Osteoblast (primary cell): ENCODE data around the gene MTNR1B. TPM values are rescaled to one million over a fixed set of nuclear protein-coding genes. Genes with fewer than 3 reads are reported as not detected.
A peak's percentile ranks its signal among the peaks of the same experiment; 100 is the strongest.

Experiments used
- DNase-seq: peaks from one replicate; pipeline ENCODE4 v3.0.0; 2011; ENCODE audit warnings: low spot score, mixed read lengths; ENCODE audit not compliant: insufficient read length; ENCODE audit errors: missing footprints
- H2AFZ ChIP-seq: 2 replicates; pipeline ENCODE4 v1.6.0; 2011; ENCODE audit warnings: mild to moderate bottlenecking, low read length
- H3K27ac ChIP-seq: 2 replicates; pipeline ENCODE4 v1.5.1; 2011; ENCODE audit warnings: mild to moderate bottlenecking, low read depth, low read length, moderate library complexity
- H3K27me3 ChIP-seq: 2 replicates; pipeline ENCODE4 v1.6.0; 2012; ENCODE audit warnings: mild to moderate bottlenecking, control low read depth, inconsistent platforms, low read length, moderate library complexity; ENCODE audit not compliant: insufficient read depth
- H3K36me3 ChIP-seq: 2 replicates; pipeline ENCODE4 v1.5.1; 2011; ENCODE audit warnings: mild to moderate bottlenecking, low read length, control low read depth, moderate library complexity; ENCODE audit not compliant: insufficient read depth
- H3K4me1 ChIP-seq: 2 replicates; pipeline ENCODE4 v1.5.1; 2011; ENCODE audit warnings: mild to moderate bottlenecking, low read length, control low read depth, moderate library complexity; ENCODE audit not compliant: insufficient read depth
- H3K4me2 ChIP-seq: 2 replicates; pipeline ENCODE4 v1.6.0; 2011; ENCODE audit warnings: mild to moderate bottlenecking, low read length; ENCODE audit not compliant: insufficient read depth
- H3K4me3 ChIP-seq: fragments of 200-600 bp; sonication (generic); 3 replicates; pipeline ENCODE4 v1.5.1; 2012; ENCODE audit warnings: mild to moderate bottlenecking, low read length, inconsistent platforms; ENCODE audit not compliant: insufficient read depth
- H3K79me2 ChIP-seq: 2 replicates; pipeline ENCODE4 v1.6.0; 2012; ENCODE audit warnings: mild to moderate bottlenecking, low read length, control low read depth, inconsistent platforms; ENCODE audit not compliant: insufficient read depth
- H3K9me3 ChIP-seq: 2 replicates; pipeline ENCODE4 v1.5.1; 2011; ENCODE audit warnings: low read depth, low read length, control low read depth
- H4K20me1 ChIP-seq: 2 replicates; pipeline ENCODE4 v1.6.0; 2012; ENCODE audit warnings: mild to moderate bottlenecking, low read length, control low read depth; ENCODE audit not compliant: insufficient read depth
- total RNA-seq: library from RNA; depleted of rRNA; stranded (reverse); fragments of >200 nt; gene quantifications from 2 replicates; pipeline ENCODE4 v1.2.3, GENCODE V29; 2012
- TF ChIP-seq, protein P1 (sequence below): IDR thresholded peaks from 2 replicates; pipeline ENCODE4 v1.5.1; 2011; ENCODE audit warnings: mild to moderate bottlenecking, low read depth, low read length, moderate library complexity; ENCODE audit errors: extremely low read depth

The MTNR1B gene
- total RNA-seq, 1 donor = not detected

DNA sequence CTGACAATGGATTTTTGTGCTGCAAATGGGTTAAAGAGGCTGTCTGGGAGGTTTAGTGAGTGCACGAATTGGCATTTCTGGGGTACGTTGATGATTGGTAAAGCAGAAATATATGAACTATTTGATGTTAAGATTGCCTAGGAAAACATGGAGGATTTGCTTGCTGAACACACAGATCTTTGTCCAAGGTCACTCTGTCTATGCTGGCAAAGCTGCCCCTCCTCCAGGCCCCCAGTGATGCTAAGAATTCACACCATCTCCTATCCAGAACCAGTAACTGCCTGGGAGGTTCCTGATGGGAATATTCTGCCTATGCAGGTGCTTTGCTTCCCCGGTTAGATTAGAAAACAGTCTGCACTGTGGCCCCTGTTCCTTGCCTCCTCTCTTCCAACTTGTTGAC, 5.8 kb downstream of the MTNR1B start:
- TF ChIP-seq, protein P1, sequence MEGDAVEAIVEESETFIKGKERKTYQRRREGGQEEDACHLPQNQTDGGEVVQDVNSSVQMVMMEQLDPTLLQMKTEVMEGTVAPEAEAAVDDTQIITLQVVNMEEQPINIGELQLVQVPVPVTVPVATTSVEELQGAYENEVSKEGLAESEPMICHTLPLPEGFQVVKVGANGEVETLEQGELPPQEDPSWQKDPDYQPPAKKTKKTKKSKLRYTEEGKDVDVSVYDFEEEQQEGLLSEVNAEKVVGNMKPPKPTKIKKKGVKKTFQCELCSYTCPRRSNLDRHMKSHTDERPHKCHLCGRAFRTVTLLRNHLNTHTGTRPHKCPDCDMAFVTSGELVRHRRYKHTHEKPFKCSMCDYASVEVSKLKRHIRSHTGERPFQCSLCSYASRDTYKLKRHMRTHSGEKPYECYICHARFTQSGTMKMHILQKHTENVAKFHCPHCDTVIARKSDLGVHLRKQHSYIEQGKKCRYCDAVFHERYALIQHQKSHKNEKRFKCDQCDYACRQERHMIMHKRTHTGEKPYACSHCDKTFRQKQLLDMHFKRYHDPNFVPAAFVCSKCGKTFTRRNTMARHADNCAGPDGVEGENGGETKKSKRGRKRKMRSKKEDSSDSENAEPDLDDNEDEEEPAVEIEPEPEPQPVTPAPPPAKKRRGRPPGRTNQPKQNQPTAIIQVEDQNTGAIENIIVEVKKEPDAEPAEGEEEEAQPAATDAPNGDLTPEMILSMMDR = no peak

DNA sequence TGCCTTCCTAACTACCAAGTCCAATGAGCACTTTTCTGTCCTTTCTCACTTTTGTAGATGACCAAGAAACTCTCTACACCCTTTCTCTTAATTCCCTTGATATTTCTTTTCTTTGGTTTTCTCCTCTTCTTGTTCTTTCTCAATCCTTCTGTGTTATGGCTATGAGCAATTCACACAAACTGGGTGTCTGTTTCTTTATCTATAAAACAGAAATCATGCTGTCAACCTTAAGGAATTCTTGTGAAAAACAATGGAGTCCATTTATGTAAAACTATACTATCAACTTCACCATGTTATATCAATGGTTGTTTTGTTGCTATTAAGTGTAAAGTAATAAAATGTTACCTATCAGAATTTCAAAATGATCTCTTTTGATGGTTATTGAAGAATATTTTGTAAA, 7.2 kb downstream of the MTNR1B start:
- DNase-seq = no peak
- Histone ChIP-seq H3K27ac (no peak overlapping the region), H4K20me1 (no peaks in the 10 kb centered on the region), H3K4me1 (peaks cover 14% of the 10 kb centered on the region), H3K36me3 (no peaks in the 10 kb centered on the region), H3K9me3 (no peaks in the 10 kb centered on the region), H2AFZ (no peak overlapping the region), H3K4me3 (no peak overlapping the region), H3K27me3 (peaks cover 3% of the 10 kb centered on the region), H3K79me2 (no peaks in the 10 kb centered on the region), H3K4me2 (no peak overlapping the region)
- TF ChIP-seq, protein P1 = no peak

More for the DNA sequence above, 5.8 kb downstream of the MTNR1B start:
- Histone ChIP-seq H4K20me1 (no peaks in the 10 kb centered on the region), H3K4me2 (no peak overlapping the region), H3K27me3 (peaks cover 8% of the 10 kb centered on the region), H3K9me3 (no peaks in the 10 kb centered on the region), H3K36me3 (no peaks in the 10 kb centered on the region), H3K4me1 (peaks cover 14% of the 10 kb centered on the region), H2AFZ (no peak overlapping the region), H3K79me2 (no peaks in the 10 kb centered on the region), H3K4me3 (no peak overlapping the region), H3K27ac (no peak overlapping the region)
- DNase-seq = no peak

DNA sequence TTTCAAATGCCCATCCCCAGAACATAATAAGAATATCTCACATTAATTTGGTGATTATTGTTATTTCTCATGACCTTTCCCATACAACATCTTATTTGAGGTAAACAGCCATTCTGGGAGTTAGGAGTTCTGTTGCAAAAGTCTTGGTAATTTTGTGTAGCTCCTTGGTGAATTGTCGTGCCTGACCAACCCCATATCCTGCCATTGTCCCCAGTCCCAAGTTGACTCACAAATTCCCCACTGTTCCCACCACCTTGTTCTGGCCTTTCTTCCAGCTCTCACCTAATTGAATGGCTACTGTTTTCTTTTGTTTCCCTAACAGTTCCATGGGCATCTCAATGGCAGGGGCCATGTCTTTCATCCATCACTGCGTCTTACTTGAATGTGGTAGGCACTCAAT, 8.0 kb downstream of the MTNR1B start:
- H3K4me2 ChIP-seq = no peak overlapping the region
- TF ChIP-seq, protein P1 = no peak
- H4K20me1 ChIP-seq = no peaks in the 10 kb centered on the region
- no peaks in the 10 kb centered on the region for H3K9me3 ChIP-seq
- no peak overlapping the region for H3K27ac ChIP-seq
- no peaks in the 10 kb centered on the region for H3K79me2 ChIP-seq
- no peak overlapping the region for H3K4me3 ChIP-seq
- peaks cover 14% of the 10 kb centered on the region for H3K4me1 ChIP-seq
- peaks cover 3% of the 10 kb centered on the region for H3K27me3 ChIP-seq
- H3K36me3 ChIP-seq = no peaks in the 10 kb centered on the region
- DNase-seq = no peak
- no peak overlapping the region for H2AFZ ChIP-seq

DNA sequence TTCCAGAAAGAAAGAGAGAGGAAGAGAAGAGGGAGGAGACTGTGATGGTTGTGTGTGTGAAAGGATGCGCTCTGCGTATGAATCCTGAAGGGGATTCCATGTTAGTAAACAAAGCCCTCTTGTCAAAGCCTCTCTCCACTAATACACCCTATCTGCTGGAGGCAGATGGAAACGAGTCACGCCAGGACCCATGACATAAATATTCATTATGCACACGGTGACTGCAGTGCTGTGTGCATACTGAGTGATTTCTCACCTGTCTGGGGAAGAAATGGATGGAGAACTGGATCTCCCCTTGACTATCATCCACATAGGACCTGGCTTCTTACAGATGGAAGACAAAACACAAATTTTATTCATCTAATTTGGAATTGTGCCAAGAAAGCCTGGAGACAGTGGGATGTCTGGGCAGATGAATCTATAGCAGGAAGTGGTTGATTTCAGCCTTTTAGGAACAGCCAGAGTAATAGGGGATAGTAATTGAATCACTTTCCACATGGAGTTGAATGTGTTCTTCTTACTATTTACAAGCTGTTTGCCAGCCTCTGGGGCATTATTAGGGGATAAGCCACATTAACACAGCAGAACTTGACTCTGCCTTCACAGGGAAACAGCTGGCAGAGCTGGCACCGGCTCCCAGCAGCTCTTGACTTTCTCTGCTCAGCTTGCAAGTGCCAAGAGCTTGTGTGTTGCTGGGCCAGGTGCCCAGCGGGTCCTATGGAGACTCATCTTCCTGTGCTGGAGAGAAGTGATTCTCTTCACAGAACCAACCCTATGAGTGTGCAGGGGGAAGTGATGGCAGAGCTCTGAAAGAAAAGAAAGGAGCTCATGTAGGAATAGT, 9.0 kb downstream of the MTNR1B start:
- TF ChIP-seq, protein P1 = no peak
- H3K36me3 ChIP-seq = no peaks in the 10 kb centered on the region
- no peaks in the 10 kb centered on the region for H3K79me2 ChIP-seq
- no peak overlapping the region for H2AFZ ChIP-seq
- H3K27me3 ChIP-seq = peaks cover 3% of the 10 kb centered on the region
- H4K20me1 ChIP-seq = no peaks in the 10 kb centered on the region
- peak overlapping the region; percentile 18 for H3K4me2 ChIP-seq
- H3K27ac ChIP-seq = no peak overlapping the region
- H3K4me3 ChIP-seq = no peak overlapping the region
- H3K9me3 ChIP-seq = no peaks in the 10 kb centered on the region
- peaks cover 14% of the 10 kb centered on the region for H3K4me1 ChIP-seq
- peak; percentile 90 for DNase-seq
